Loucy (cell line): ENCODE measurements around the gene IL18.
A peak's percentile ranks its signal among the peaks of the same experiment; 100 is the strongest.

Experiments used
- H2AFZ ChIP-seq: fragments of 200-600 bp; sonication (generic); 2 replicates; pipeline ENCODE4 v1.6.0; 2016; ENCODE audit warnings: antibody characterized with exemption, mild to moderate bottlenecking, low read length, moderate library complexity
- H3F3A ChIP-seq: fragments of 200-600 bp; 2 replicates; pipeline ENCODE4 v1.6.0; 2016; ENCODE audit warnings: antibody characterized with exemption, low read depth, mild to moderate bottlenecking
- H3K27me3 ChIP-seq: fragments of 200-600 bp; sonication (generic); 2 replicates; pipeline ENCODE4 v1.6.1; 2014; ENCODE audit warnings: low read length, mild to moderate bottlenecking; ENCODE audit not compliant: insufficient read depth, poor library complexity, severe bottlenecking
- H3K36me3 ChIP-seq: fragments of 200-600 bp; sonication (generic); 2 replicates; pipeline ENCODE4 v1.6.1; 2016; ENCODE audit warnings: low read length; ENCODE audit not compliant: insufficient read depth
- H3K4me1 ChIP-seq: fragments of 200-600 bp; sonication (generic); 2 replicates; pipeline ENCODE4 v1.5.1; 2014; ENCODE audit warnings: low read length, mild to moderate bottlenecking; ENCODE audit not compliant: insufficient read depth, poor library complexity, severe bottlenecking
- H3K4me2 ChIP-seq: fragments of 200-600 bp; sonication (generic); 2 replicates; pipeline ENCODE4 v1.6.0; 2014; ENCODE audit warnings: antibody characterized with exemption, low read length, low read depth, mild to moderate bottlenecking; ENCODE audit not compliant: poor library complexity, severe bottlenecking
- H3K4me3 ChIP-seq: fragments of 200-600 bp; sonication (generic); 2 replicates; pipeline ENCODE4 v1.5.1; 2014; ENCODE audit warnings: low read length, mild to moderate bottlenecking, mixed read lengths; ENCODE audit not compliant: poor library complexity, severe bottlenecking
- H3K79me2 ChIP-seq: fragments of 200-600 bp; sonication (generic); 2 replicates; pipeline ENCODE4 v1.6.1; 2014; ENCODE audit warnings: low read length; ENCODE audit not compliant: insufficient read depth
- H3K9ac ChIP-seq: fragments of 200-600 bp; sonication (generic); 2 replicates; pipeline ENCODE4 v1.6.0; 2014; ENCODE audit warnings: mild to moderate bottlenecking, low read depth, low read length, moderate library complexity; ENCODE audit not compliant: poor library complexity, severe bottlenecking
- H3K9me2 ChIP-seq: fragments of 200-600 bp; sonication (generic); replicated peaks from 2 replicates; pipeline ENCODE4 v1.6.1; 2016; ENCODE audit warnings: low read depth, low read length, mixed read lengths
- H3K9me3 ChIP-seq: fragments of 200-600 bp; sonication (generic); 2 replicates; pipeline ENCODE4 v1.6.1; 2014; ENCODE audit warnings: mild to moderate bottlenecking, antibody characterized with exemption, low read length, low read depth; ENCODE audit not compliant: insufficient read depth
- H4K20me1 ChIP-seq: fragments of 200-600 bp; sonication (generic); 2 replicates; pipeline ENCODE4 v1.6.0; 2014; ENCODE audit warnings: antibody characterized with exemption, low read length, mild to moderate bottlenecking; ENCODE audit not compliant: insufficient read depth, poor library complexity, severe bottlenecking
- EZH2phosphoT487 ChIP-seq: fragments of 200-600 bp; IDR thresholded peaks from 2 replicates; pipeline ENCODE4 v1.6.1; 2018; ENCODE audit warnings: antibody characterized with exemption, mild to moderate bottlenecking, moderate library complexity, borderline replicate concordance
- TF ChIP-seq, protein P1 (sequence below): fragments of 200-600 bp; sonication (generic); conservative IDR thresholded peaks from 2 replicates; pipeline ENCODE4 v1.5.1; 2014; ENCODE audit warnings: mild to moderate bottlenecking, antibody characterized with exemption, low read length

Gene IL18

GRCh38 chr11:112160091-112160848 lies 3.6 kb downstream of the IL18 start:
- H3K36me3 ChIP-seq: no peaks in the 10 kb centered on the region
- no peaks in the 10 kb centered on the region for H3K27me3 ChIP-seq
- no peaks in the 10 kb centered on the region for H4K20me1 ChIP-seq
- 0 out of 2 replicates have a peak overlapping the region, but pooled peaks have one; percentile 11 for H2AFZ ChIP-seq
- H3K9ac ChIP-seq: no peak overlapping the region
- no peaks in the 10 kb centered on the region for H3K79me2 ChIP-seq
- peaks cover 9% of the 10 kb centered on the region for H3K4me1 ChIP-seq
- no peak for TF ChIP-seq EZH2phosphoT487
- TF ChIP-seq, protein P1, sequence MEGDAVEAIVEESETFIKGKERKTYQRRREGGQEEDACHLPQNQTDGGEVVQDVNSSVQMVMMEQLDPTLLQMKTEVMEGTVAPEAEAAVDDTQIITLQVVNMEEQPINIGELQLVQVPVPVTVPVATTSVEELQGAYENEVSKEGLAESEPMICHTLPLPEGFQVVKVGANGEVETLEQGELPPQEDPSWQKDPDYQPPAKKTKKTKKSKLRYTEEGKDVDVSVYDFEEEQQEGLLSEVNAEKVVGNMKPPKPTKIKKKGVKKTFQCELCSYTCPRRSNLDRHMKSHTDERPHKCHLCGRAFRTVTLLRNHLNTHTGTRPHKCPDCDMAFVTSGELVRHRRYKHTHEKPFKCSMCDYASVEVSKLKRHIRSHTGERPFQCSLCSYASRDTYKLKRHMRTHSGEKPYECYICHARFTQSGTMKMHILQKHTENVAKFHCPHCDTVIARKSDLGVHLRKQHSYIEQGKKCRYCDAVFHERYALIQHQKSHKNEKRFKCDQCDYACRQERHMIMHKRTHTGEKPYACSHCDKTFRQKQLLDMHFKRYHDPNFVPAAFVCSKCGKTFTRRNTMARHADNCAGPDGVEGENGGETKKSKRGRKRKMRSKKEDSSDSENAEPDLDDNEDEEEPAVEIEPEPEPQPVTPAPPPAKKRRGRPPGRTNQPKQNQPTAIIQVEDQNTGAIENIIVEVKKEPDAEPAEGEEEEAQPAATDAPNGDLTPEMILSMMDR: no peak
- no peaks in the 10 kb centered on the region for H3K9me3 ChIP-seq
- no peaks in the 10 kb centered on the region for H3F3A ChIP-seq
- H3K4me2 ChIP-seq: no peak overlapping the region
- H3K4me3 ChIP-seq: no peak overlapping the region
- no peaks in the 10 kb centered on the region for H3K9me2 ChIP-seq

DNA sequence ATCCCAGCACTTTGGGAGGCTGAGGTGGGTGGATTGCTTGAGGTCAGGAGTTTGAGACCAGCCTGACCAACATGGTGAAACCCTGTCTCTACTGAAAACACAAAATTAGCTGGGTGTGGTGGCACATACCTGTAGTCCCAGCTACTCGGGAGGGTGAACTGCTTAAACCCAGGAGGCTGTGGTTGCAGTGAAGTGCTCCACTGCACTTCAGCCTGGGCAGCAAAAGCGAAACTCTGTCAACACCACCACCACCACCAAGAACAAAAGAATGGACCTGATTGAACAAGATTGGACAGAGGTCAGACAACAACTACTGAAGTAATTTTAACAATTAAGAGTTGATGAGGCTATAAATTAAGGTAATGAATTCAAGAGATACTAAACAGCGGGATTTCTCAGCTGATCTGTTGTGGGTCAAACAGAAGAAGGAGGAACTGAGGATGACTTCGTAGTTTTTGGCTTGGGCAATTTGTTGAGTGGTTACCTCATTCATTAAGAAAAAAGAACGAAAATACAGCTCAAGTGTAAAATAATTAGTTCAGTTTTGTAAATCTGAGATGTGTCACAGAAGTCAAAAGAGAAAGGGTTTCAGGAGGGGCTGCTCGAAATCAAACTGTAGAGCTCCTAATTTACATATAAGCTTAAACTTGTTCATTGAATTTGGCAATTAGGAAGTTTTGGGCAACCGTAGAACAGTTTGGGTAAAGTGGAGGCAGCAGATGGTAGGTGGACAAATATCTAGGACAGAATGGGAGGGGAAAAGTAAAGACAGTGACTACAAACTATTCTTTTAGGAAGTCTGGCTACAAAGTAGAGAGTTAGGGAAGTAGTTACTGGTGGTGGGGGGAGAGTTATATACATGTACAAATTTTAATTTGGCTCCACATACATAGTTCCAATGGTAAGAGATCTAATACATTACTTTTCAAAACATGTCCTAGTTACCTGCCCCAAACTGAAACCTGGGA lies 4.5 kb downstream of the IL18 start:
- no peaks in the 10 kb centered on the region for H3K9me2 ChIP-seq
- H3K4me3 ChIP-seq: no peak overlapping the region
- H2AFZ ChIP-seq: 0 out of 2 replicates have a peak overlapping the region, but pooled peaks have one; percentile 11
- no peaks in the 10 kb centered on the region for H4K20me1 ChIP-seq
- no peaks in the 10 kb centered on the region for H3K9me3 ChIP-seq
- TF ChIP-seq, protein P1: no peak
- no peak for TF ChIP-seq EZH2phosphoT487
- no peaks in the 10 kb centered on the region for H3K79me2 ChIP-seq
- no peaks in the 10 kb centered on the region for H3K36me3 ChIP-seq
- no peak overlapping the region for H3K9ac ChIP-seq
- H3F3A ChIP-seq: no peaks in the 10 kb centered on the region
- H3K27me3 ChIP-seq: no peaks in the 10 kb centered on the region
- H3K4me2 ChIP-seq: no peak overlapping the region
- H3K4me1 ChIP-seq: no peaks in the 10 kb centered on the region

GRCh38 chr11:112156956-112157766 lies 6.7 kb downstream of the IL18 start:
- TF ChIP-seq, protein P1: no peak
- no peak for TF ChIP-seq EZH2phosphoT487
- Histone ChIP-seq H3K4me3 (no peak overlapping the region), H3K79me2 (no peaks in the 10 kb centered on the region), H3K36me3 (no peaks in the 10 kb centered on the region), H2AFZ (no peak overlapping the region), H3K27me3 (no peaks in the 10 kb centered on the region), H3K9ac (no peak overlapping the region), H3K9me2 (no peaks in the 10 kb centered on the region), H4K20me1 (no peaks in the 10 kb centered on the region), H3K4me1 (no peaks in the 10 kb centered on the region), H3K4me2 (no peak overlapping the region), H3K9me3 (no peaks in the 10 kb centered on the region), H3F3A (no peaks in the 10 kb centered on the region)
